ENCODE results near the gene UBN1.

DNA sequence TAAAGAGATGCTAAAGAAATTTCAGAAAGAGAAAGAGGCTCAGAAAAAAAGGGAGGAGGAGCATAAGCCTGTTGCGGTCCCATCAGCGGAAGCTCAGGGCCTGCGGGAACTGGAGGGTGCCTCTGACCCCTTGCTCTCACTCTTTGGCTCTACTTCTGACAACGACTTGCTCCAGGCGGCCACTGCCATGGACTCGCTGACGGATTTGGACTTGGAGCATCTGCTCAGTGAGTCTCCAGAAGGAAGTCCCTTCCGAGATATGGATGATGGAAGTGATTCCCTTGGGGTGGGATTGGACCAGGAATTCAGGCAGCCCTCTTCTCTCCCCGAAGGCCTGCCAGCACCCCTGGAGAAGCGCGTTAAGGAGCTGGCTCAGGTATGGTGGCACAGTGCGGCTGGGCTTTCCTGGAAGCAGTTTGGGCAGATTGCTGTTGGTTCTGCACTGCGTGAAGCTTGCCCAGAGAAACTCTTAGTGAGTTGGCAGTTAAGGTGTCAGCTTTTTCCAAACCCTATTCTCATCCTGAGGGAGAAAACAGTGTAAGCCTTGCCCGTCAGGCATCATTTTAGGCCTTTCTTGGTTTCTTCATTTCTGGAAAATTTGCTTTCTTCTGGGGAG is 13.6 kb downstream of the UBN1 start:
- TF ChIP-seq, protein P1, sequence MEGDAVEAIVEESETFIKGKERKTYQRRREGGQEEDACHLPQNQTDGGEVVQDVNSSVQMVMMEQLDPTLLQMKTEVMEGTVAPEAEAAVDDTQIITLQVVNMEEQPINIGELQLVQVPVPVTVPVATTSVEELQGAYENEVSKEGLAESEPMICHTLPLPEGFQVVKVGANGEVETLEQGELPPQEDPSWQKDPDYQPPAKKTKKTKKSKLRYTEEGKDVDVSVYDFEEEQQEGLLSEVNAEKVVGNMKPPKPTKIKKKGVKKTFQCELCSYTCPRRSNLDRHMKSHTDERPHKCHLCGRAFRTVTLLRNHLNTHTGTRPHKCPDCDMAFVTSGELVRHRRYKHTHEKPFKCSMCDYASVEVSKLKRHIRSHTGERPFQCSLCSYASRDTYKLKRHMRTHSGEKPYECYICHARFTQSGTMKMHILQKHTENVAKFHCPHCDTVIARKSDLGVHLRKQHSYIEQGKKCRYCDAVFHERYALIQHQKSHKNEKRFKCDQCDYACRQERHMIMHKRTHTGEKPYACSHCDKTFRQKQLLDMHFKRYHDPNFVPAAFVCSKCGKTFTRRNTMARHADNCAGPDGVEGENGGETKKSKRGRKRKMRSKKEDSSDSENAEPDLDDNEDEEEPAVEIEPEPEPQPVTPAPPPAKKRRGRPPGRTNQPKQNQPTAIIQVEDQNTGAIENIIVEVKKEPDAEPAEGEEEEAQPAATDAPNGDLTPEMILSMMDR (CRISPR knock-in tag; IDR thresholded peaks at IDR 0.05): no peak
- TF ChIP-seq STAT5B (CRISPR knock-in tag; IDR thresholded peaks at IDR 0.05): no peak
- no peak for TF ChIP-seq JDP2 (CRISPR knock-in tag; IDR thresholded peaks at IDR 0.05; ENCODE audit: borderline replicate concordance)
- no peak for TF ChIP-seq EP300 (IDR thresholded peaks at IDR 0.05; ENCODE audit: low read depth in 2 of 2, low read length in 2 of 2)
- TF ChIP-seq EP300 (CRISPR knock-in tag; IDR thresholded peaks at IDR 0.05; ENCODE audit: borderline replicate concordance): no peak
- no peak for TF ChIP-seq ZXDC (CRISPR knock-in tag; IDR thresholded peaks at IDR 0.05)
- TF ChIP-seq, protein P2, sequence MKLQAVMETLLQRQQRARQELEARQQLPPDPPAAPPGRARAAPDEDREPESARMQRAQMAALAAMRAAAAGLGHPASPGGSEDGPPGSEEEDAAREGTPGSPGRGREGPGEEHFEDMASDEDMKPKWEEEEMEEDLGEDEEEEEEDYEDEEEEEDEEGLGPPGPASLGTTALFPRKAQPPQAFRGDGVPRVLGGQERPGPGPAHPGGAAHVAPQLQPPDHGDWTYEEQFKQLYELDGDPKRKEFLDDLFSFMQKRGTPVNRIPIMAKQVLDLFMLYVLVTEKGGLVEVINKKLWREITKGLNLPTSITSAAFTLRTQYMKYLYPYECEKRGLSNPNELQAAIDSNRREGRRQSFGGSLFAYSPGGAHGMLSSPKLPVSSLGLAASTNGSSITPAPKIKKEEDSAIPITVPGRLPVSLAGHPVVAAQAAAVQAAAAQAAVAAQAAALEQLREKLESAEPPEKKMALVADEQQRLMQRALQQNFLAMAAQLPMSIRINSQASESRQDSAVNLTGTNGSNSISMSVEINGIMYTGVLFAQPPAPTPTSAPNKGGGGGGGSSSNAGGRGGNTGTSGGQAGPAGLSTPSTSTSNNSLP (IDR thresholded peaks at IDR 0.05; ENCODE audit: low read depth, low read length): no peak
- TF ChIP-seq PHB2 (IDR thresholded peaks at IDR 0.05; ENCODE audit: partially characterized antibody): no peak
- no peak for TF ChIP-seq TFE3 (CRISPR knock-in tag; IDR thresholded peaks at IDR 0.05)
- no peak for TF ChIP-seq ZNF274 (CRISPR knock-in tag; IDR thresholded peaks at IDR 0.05)
- no peak for TF ChIP-seq TBL1XR1 (IDR thresholded peaks at IDR 0.05; ENCODE audit: borderline replicate concordance, low read length, partially characterized antibody)
- TF ChIP-seq, protein P3, sequence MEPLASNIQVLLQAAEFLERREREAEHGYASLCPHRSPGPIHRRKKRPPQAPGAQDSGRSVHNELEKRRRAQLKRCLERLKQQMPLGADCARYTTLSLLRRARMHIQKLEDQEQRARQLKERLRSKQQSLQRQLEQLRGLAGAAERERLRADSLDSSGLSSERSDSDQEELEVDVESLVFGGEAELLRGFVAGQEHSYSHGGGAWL (CRISPR knock-in tag; IDR thresholded peaks at IDR 0.05): no peak
- TF ChIP-seq ZSCAN30 (CRISPR knock-in tag; IDR thresholded peaks at IDR 0.05): no peak

Measured in HepG2 (cell line).